Stimulated activated CD8-positive, alpha-beta memory T cell treated with anti-CD3 and anti-CD28 coated beads, Interleukin-15, amount 100 ng/mL, for 4 hours (primary cell): ENCODE data around the gene NBDY.
A peak's percentile ranks its signal among the peaks of the same experiment; 100 is the strongest.
"Not testable (repeated sequence)": the region's sequence is repeated elsewhere in the genome, so short reads cannot be mapped to it uniquely, and the experiment has no call there.

ENCODE experiments used
- DNase-seq, 2 donors: peaks; one replicate each; pipeline ENCODE4 v3.0.0-alpha.2; 2020; ENCODE audit warnings: low read depth in 2 of 2

NBDY gene

DNA sequence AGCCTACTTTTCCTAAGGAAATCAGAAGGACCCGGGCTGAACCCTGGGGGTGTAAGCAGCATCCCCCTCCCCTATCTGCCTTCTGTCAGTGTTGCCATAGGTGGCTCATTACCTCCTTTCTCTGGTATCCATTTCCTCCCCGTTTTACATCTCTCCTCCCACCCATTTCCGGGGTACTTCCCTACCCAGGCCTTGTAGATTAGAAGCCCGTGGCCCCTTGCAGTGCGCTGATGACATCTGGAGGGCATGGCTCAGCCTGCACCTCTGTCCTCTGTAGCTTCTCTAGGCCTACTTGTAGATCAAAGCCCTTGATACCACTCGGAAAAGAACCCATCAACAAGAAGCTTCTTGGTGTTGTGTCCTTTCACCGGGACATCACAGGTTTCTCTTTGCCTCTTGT, 71.8 kb downstream of the NBDY start:
- DNase-seq: peak in 1 of 2 donors; percentile 24

DNA sequence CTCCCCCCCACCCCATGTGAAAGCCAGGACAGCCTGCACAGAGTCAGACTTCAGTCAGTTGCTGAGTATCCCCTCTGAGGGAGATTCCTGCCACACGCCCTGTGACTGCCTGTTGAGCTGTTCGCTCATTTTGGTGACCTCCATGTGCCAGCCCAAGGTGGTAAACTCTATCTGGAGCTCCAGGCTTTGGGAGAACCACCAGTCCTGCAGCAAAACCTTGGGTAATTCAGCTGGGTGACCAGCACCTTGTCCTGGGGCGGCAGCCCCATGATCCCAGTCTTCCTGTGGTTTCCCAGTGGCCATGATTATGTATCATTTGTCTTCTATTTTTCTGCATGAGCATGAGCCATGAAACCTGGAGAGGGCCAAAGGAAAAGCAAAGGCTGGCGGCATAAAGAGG, 73.4 kb downstream of the NBDY start:
- DNase-seq: no peak

DNA sequence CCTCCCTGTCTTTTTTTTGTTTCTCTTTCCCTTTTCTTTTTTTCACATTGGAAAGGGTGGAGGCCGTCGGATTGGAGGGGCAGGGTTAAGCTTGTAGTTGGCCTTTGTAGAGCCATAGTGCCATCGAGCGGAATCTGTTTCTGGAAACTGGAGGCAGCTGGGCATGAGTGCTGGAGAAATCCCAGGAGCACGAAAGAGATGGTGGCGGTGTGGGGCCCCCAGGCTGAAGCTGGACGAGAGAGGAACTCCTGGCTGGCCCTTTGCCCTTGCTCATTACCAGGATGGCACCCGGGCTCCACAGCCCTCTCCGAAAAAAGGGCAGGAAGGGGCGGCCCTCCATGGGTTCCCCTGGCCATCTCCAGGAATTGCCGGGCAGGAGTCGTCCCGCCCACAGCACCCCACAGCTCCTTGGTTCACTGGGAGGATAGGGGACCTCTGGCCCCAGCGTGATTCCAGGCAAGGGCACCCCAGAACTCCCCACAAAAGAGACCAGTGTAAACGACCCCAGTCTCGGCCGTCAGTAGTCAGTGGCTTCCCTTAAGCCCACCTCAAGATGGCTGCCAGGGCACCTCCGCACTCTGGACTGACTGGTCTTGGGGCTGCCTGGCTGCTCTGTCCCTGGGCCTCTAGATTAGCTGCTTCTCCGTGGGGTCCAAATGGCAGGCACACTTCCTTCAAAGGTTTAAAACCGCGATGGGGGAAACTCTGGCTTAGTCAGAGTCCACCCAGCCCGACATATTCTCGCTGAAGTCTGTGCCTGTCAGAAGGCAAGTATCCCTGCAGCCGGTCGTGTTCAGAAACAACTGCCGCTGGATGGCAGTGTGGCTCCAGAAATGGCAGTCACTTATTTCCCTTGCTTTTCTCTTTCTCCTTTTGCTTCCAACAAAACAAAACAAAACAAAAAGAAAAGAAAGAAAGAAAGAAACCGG, 74.1 kb downstream of the NBDY start:
- peak in 1 of 2 donors; percentile 40 for DNase-seq

DNA sequence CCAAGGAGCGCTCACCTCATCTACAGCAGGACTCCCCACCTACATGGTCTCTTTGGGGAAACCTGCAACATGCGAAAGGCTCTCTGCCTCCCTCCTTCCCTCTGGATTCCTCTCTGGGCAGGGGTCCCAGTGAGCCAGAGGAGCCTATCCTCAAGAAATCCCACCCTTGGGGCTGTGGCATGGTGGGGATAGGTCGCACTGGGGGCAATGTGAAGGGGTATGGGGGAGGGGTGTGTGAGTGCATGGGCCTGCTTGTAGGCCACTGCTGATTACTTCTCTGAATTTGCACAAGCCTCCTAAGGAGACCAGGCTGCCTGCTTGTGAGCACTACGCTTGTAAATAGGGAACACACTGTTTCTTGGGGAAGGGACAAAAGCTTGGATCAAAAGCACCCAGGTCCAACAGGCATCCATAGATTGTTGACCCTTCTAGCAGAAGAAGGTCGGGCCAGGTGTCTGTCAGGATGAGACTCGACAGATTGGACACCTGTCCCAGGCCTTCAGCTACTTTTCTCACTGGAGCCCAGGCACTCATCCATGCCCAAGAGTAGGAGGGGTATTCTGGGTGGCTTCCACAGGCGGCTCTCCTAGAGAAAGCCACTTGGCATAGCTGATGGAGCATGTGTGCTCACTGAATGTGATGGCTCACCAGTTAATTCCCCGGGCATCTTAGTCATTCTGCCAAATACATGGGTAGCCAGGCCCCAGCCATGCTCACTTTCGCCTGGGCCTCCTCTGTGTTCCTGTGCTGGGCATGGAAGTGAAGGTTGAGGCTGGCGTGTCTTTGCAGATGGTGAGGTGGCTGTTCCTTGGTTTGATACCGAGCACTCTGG, 75.0 kb downstream of the NBDY start:
- DNase-seq: no peak

DNA sequence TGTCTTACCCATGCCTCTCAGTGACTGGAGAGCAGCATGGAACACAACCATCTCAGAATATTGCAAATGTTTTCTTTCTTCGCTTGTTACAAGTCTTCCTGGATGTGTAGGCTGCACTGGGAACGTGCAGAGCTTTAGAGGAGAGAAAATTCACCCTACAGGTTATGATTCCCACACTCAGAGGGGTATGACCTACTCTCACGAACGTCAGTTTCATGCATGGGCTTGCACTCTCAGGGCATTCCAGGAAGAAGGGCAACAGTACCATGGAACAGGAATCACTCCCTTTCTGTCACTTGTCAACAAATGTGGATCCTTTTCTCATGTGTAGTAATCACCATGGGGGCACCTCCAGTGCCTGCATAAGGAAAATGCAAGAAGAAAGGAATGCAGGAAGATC, 75.8 kb downstream of the NBDY start:
- no peak for DNase-seq

DNA sequence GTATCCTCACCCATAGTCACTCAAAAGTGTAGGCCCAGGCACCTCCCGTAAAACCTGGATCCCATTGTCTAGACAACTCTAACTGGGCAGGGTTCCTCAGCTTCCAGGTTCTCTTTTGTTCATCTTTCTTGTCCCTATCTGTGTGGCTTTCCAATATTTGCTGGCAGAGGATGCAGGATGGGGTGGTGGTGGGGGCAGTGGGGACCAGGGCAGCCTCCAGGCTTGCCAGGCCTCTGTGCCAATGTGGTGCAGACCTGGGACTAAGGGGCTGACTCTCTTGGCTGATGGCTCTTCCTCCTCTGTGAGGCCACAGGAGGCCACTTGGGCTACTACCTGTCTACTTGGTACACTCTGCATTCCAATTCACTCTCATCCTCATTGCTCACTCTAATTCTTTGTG, 76.4 kb downstream of the NBDY start:
- no peak for DNase-seq

DNA sequence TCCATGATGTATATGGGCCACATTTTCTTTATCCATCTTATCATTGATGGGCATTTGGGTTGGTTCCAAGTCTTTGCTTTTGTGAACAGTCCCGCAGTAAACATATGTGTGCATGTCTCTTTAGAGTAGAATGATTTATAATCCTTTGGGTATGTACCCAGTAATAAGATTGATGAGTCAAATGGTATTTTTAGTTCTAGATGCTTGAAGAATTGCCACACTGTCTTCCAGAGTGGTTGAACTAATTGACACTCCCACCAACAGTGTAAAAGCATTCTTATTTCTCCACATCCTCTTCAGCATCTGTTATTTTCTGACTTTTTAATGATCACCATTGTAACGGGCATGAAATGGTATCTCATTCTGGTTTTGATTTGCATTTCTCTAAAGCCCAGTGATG, 77.1 kb downstream of the NBDY start:
- DNase-seq: not testable (repeated sequence)

DNA sequence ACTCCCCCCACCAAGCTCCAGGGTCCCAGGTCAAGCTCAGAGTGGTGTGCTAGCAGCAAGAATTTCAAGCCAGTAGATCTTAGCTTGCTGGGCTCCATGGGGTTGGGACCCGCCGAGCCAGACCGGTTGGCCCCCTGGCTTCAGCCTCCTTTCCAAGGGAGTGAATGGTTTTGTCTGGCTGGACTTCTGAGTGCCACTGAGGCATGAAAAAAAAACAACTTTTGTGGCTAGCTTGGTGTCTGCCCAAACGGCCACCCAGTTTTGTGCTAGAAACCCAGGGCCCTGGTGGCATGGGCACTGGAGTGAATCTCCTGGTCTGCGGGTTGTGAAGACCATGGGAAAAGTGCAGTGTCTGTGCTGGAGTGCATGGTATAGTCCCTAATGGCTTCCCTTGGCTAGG, 82.6 kb downstream of the NBDY start:
- DNase-seq: no peak

DNA sequence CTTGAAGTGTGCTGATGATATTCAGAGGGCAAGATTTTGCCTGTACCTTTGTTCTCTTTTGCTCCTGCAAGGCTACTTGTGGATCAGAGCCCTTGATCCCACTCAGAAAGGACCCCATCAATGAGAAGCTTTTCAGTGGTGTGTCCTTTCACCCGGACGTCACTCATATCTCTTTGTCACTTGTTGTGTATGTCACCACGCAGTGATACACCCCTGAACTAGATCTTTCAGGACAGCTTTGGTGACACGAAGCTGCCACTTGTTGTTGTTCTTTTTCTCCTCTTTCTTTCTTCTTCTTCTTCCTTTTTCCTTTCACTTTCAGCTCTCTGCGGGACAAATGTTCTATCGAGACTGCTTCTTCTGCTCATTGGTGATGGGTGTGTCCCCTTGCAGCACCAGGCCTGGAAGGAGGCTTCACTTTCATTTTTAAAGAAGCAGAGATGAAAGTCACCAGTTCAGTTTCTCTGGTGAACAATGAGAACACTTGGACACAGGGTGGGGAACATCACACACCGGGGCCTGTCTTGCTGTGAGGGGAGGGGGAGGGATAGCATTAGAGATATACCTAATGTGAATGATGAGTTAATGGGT, 83.6 kb downstream of the NBDY start:
- DNase-seq: peak in 1 of 2 donors; percentile 5

DNA sequence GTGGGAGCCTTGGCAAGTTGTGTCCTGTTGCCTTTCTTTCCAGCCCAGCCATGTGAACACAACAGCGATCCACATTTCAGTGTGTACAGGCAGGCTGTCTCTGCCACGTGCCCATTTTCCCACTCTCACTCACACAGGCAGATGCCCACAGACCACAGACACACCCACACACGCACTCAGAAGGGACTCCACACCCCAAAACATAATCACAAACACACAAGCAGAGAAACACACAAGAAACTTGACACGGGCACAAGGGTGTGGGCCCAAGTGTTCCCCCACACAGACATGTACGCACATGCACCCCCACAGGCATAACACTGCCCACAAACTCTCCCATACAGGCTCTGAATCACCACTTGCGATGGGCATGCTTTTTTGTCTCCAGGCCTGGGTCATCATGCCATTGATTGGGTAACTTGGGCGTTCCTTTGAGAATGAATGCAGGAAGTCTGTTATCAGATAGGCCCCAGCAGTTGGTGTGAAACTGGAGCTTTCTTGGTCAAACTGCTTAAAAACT, 84.3 kb downstream of the NBDY start:
- DNase-seq: peak in 1 of 2 donors; percentile 33

DNA sequence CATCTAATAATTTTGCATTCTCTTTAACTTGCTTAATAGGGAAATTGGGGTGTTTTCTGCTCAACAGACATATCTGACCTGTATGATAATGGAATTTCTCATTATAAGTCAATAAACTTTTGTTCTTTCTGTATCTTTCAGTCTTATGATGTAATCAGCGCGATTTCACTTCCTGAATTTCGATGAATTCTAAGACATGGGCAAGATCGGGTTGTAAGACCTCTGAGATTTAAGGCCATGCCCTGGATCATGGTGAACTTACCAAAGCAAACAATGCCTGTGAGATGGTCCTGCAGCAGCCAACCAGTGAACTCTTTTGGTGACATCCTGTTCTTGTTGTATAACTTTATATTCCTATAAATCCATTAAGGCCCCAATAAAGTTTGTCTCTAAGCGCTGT, 88.1 kb downstream of the NBDY start:
- DNase-seq: no peak

DNA sequence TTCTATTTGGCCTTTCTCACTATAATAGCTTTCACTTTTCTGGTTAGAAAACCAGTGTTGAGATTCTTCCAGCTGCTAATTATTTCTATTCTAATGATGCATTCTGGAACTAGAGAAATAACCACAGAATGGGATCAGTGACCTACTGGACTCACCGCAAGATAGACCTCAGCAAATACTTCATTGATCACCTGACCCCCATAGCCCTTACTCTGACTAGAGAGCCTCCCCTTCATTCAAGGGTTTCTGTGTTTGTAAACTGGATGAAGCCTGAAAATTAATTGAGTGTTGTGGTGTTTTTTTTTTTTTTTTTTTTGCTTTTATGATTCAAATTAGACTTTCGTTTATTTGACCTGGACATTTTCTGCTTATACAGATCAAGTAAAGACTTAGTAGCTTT, 97.0 kb downstream of the NBDY start:
- DNase-seq: no peak

DNA sequence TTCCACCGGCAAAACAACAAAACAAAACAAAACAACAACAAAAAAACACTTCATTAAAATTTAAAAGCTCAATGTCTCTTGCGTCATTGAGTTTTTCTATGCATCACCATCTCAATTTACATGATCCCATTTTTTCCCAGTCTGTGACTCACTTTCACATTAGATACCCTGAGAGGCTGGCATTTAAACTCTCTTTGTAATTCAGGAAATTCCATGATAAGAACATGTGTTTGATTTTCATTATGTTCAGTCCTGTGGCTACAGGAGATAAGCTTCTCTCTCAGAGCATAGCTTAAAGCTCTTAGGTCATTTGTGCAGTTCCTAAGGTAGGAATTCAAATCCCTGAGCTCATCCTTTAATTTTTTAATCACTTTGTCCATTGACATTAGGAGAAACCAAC, 104.6 kb downstream of the NBDY start:
- DNase-seq: no peak

DNA sequence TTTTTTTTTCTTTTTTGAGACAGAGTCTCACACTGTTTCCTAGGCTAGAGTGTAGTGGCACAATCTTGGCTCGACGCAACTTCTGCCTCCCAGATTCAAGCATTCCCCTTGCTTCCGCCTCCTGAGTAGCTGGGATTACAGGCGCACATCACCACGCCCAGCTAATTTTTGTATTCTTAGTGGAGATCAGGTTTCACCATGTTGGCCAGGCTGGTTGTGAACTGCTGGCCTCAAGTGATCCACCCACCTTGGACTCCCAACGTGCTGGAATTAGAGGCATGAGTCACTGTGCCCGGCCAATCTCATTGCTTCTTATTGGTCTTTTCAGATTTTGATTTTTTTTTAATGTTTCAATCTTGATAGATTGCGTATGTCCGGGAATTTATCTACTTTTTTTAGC, 124.4 kb downstream of the NBDY start:
- no peak for DNase-seq

DNA sequence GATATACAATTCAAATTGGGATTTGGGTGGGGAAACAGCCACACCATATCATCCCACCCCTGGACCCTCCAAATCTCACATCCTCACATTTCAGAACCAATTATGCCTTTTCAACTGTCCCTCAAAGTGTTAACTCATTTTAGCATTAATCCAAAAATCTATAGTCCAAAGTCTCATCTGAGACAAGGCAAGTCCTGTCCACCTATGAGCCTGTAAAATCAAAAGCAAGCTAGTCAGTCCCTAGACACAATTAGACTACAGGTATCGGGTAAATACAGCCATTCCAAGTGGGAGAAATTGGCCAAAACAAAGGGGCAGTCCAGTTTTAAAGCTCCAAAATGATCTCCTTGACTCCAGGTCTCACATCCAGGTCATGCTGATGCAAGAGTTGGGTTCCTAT, 128.0 kb downstream of the NBDY start:
- DNase-seq: no peak

DNA sequence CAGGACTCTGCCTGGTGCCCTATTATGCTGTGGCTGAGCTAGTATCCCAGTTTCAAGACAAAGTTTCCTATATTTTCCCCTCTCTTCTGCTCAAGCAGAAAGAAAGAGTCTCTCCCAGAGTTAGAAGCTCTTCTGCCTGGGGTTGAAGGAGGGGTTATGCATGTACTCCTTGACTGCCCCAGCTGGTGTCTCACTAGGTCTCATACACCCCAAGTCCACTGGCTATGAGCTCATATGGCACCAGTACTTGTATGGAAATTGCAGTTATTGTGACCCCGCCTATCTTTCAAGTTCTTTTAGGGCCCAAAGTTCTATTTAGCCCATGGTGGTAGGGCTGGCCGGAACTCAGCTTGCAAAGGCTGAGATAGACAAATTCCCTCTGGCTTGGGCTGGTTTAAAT, 131.8 kb downstream of the NBDY start:
- DNase-seq: no peak
